K562 (cell line): ENCODE measurements around the gene KPTN. TPM values are rescaled to one million over a fixed set of nuclear protein-coding genes. Genes with fewer than 3 reads are reported as not detected.

Source experiments
- ADNP ChIP-seq: fragments of 200-800 bp; sonication (Bioruptor generic); IDR thresholded peaks from 2 replicates; pipeline ENCODE4 v1.6.1; 2016; ENCODE audit warnings: missing genetic modification characterization, missing compliant biosample characterization
- ATF1 ChIP-seq, 2 experiments: fragments of 450-650 bp in 1 of 2; IDR thresholded peaks; 2 replicates each; pipeline ENCODE4 v1.6.1; 2016; ENCODE audit warnings: missing compliant biosample characterization in 1 of 2, missing genetic modification characterization in 1 of 2
- BMI1 ChIP-seq: fragments of 150-350 bp; IDR thresholded peaks from 2 replicates; pipeline ENCODE4 v1.6.1; 2014; ENCODE audit warnings: low read length
- CCAR2 ChIP-seq: fragments of 200-400 bp; formaldehyde crosslinking; IDR thresholded peaks from 2 replicates; pipeline ENCODE4 v1.6.1; 2017; ENCODE audit warnings: mild to moderate bottlenecking, low read depth, low read length
- EZH2 ChIP-seq: IDR thresholded peaks from 2 replicates; pipeline ENCODE4 v1.6.1; 2012; ENCODE audit warnings: low read depth, mild to moderate bottlenecking, inconsistent platforms, low read length, borderline replicate concordance
- NRF1 ChIP-seq, 2 experiments: fragments of 450-650 bp; IDR thresholded peaks in 1 of 2; conservative IDR thresholded peaks in 1 of 2; 2 replicates each; pipeline ENCODE4 v1.6.1; 2014; ENCODE audit warnings: mild to moderate bottlenecking in 2 of 2
- RBBP5 ChIP-seq: fragments of 200-600 bp; sonication (generic); IDR thresholded peaks from 2 replicates; pipeline ENCODE4 v1.6.1; 2012; ENCODE audit warnings: borderline replicate concordance, mild to moderate bottlenecking, low read length, control low read depth, inconsistent platforms; ENCODE audit not compliant: insufficient read depth, poor library complexity, severe bottlenecking
- RFX7 ChIP-seq: fragments of 250-450 bp; sonication (Bioruptor Pico); IDR thresholded peaks from 2 replicates; pipeline ENCODE4 v1.5.1; 2021; ENCODE audit warnings: mild to moderate bottlenecking
- SAP30 ChIP-seq: fragments of 200-600 bp; sonication (generic); IDR thresholded peaks from 2 replicates; pipeline ENCODE4 v1.6.1; 2012; ENCODE audit warnings: borderline replicate concordance, low read depth, mild to moderate bottlenecking, moderate library complexity, low read length, control low read depth, inconsistent platforms; ENCODE audit not compliant: insufficient read depth, poor library complexity, severe bottlenecking
- TAF7 ChIP-seq: fragments of 450-650 bp; IDR thresholded peaks from 2 replicates; pipeline ENCODE4 v1.6.1; 2016; ENCODE audit warnings: missing genetic modification characterization, missing compliant biosample characterization
- TCF3 ChIP-seq: sonication (generic); formaldehyde crosslinking; IDR thresholded peaks from 2 replicates; pipeline ENCODE4 v1.4.0; 2020; ENCODE audit warnings: mild to moderate bottlenecking, missing genetic modification reagents
- YBX1 ChIP-seq: fragments of 450-650 bp; IDR thresholded peaks from 2 replicates; pipeline ENCODE4 v1.7.1; 2016; ENCODE audit warnings: mild to moderate bottlenecking
- polyA plus RNA-seq, 8 experiments: library from polyadenylated mRNA; depleted of rRNA in 4 of 8; stranded (reverse) in 5 of 8; unstranded in 3 of 8; fragments of >200 nt; fragmentation: Nextera tagmentation in 2 of 8; fragmentation: Illumina TruSeq in 1 of 8; extraction: Ambion mirVana in 2 of 8; extraction: Trizol in 1 of 8; gene quantifications; 2 replicates each; pipeline versions ENCODE4 v1.2.1 to v1.2.3, GENCODE V29; 2011 to 2014; ENCODE audit warnings: inconsistent platforms in 1 of 8, missing spikeins in 1 of 8
- total RNA-seq, 7 experiments: library from RNA; depleted of rRNA in 6 of 7; stranded (reverse); fragments of >200 nt in 6 of 7; fragmentation: Illumina TruSeq in 2 of 7; extraction: Trizol in 2 of 7; gene quantifications; 2 replicates each; pipeline versions ENCODE4 v1.2.1 to v1.2.3, GENCODE V29; 2011 to 2021; ENCODE audit warnings: low replicate concordance in 1 of 7
- TF ChIP-seq, protein P1 (sequence below): sonication (generic); formaldehyde crosslinking; IDR thresholded peaks from 2 replicates; pipeline ENCODE4 v1.8.0; 2023; ENCODE audit warnings: missing genetic modification reagents, mild to moderate bottlenecking, borderline replicate concordance
- TF ChIP-seq, protein P2 (sequence below): fragments of 450-650 bp; IDR thresholded peaks from 2 replicates; pipeline ENCODE4 v1.6.1; 2016; ENCODE audit warnings: borderline replicate concordance
- TF ChIP-seq, protein P3 (sequence below): fragments of 450-650 bp; formaldehyde crosslinking; IDR thresholded peaks from 2 replicates; pipeline ENCODE4 v1.4.0; 2022; ENCODE audit warnings: missing genetic modification characterization

Gene KPTN
- total and polyA plus RNA-seq, 9 of the 15 experiments (the other 6 are each of a cell fraction or from before 2014, with no cell fraction given), result 0.56 to 18.2 (median 8.5) TPM

DNA sequence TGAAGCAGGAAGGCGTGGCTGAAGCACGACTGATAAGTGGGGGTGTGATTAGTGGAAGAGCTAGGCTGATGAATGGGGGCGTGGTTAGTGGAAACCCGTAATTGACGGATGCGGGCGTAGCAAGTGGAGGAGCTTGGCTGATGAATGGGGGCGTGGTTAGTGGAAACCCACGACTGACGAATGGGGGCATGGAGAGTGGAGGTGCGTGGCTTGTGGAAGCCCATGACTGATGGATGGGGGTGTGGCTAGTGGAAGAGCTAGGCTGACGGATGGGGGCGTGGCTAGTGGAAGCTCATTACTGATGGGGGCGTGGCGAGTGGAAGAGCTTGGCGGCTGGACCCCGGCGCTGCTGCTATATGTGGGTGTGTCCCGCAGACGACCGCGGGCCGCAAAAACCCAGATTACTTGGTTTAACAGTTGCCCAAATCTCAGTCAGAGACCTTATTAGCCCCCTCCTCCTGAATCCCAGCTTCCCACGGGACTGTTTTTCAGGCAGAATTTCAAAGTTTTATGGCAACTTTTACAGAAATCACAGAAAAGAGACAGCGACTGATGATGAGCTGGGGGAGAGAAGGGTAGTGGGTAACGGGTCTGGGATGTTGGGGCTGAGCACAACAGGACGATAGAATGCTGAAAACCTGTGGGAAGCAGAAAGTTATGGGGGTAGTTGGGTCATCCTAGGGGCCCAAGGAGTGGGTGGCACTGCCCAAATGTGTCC, 55.7 kb downstream of the KPTN start (continued):
- TF ChIP-seq, protein P1, sequence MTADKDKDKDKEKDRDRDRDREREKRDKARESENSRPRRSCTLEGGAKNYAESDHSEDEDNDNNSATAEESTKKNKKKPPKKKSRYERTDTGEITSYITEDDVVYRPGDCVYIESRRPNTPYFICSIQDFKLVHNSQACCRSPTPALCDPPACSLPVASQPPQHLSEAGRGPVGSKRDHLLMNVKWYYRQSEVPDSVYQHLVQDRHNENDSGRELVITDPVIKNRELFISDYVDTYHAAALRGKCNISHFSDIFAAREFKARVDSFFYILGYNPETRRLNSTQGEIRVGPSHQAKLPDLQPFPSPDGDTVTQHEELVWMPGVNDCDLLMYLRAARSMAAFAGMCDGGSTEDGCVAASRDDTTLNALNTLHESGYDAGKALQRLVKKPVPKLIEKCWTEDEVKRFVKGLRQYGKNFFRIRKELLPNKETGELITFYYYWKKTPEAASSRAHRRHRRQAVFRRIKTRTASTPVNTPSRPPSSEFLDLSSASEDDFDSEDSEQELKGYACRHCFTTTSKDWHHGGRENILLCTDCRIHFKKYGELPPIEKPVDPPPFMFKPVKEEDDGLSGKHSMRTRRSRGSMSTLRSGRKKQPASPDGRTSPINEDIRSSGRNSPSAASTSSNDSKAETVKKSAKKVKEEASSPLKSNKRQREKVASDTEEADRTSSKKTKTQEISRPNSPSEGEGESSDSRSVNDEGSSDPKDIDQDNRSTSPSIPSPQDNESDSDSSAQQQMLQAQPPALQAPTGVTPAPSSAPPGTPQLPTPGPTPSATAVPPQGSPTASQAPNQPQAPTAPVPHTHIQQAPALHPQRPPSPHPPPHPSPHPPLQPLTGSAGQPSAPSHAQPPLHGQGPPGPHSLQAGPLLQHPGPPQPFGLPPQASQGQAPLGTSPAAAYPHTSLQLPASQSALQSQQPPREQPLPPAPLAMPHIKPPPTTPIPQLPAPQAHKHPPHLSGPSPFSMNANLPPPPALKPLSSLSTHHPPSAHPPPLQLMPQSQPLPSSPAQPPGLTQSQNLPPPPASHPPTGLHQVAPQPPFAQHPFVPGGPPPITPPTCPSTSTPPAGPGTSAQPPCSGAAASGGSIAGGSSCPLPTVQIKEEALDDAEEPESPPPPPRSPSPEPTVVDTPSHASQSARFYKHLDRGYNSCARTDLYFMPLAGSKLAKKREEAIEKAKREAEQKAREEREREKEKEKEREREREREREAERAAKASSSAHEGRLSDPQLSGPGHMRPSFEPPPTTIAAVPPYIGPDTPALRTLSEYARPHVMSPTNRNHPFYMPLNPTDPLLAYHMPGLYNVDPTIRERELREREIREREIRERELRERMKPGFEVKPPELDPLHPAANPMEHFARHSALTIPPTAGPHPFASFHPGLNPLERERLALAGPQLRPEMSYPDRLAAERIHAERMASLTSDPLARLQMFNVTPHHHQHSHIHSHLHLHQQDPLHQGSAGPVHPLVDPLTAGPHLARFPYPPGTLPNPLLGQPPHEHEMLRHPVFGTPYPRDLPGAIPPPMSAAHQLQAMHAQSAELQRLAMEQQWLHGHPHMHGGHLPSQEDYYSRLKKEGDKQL, result no peak
- TF ChIP-seq, protein P2, sequence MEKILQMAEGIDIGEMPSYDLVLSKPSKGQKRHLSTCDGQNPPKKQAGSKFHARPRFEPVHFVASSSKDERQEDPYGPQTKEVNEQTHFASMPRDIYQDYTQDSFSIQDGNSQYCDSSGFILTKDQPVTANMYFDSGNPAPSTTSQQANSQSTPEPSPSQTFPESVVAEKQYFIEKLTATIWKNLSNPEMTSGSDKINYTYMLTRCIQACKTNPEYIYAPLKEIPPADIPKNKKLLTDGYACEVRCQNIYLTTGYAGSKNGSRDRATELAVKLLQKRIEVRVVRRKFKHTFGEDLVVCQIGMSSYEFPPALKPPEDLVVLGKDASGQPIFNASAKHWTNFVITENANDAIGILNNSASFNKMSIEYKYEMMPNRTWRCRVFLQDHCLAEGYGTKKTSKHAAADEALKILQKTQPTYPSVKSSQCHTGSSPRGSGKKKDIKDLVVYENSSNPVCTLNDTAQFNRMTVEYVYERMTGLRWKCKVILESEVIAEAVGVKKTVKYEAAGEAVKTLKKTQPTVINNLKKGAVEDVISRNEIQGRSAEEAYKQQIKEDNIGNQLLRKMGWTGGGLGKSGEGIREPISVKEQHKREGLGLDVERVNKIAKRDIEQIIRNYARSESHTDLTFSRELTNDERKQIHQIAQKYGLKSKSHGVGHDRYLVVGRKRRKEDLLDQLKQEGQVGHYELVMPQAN, result peak; percentile 35; the same call in 1 of the 2 replicates
- no peak for TF ChIP-seq ATF1 (CRISPR knock-in tag; IDR thresholded peaks at IDR 0.05)
- peak; percentile 85 for TF ChIP-seq ATF1 (tag; IDR thresholded peaks at IDR 0.05)
- TF ChIP-seq ADNP (tag), result no peak
- peak; percentile 72 to 75 for TF ChIP-seq NRF1 (conservative IDR thresholded peaks at IDR 0.05 in 1 of 2, IDR thresholded peaks at IDR 0.05 in 1 of 2)
- TF ChIP-seq BMI1, result no peak
- peak; percentile 7 for TF ChIP-seq SAP30
- no peak for TF ChIP-seq RBBP5
- TF ChIP-seq CCAR2, result no peak
- no peak for TF ChIP-seq RFX7
- TF ChIP-seq, protein P3, sequence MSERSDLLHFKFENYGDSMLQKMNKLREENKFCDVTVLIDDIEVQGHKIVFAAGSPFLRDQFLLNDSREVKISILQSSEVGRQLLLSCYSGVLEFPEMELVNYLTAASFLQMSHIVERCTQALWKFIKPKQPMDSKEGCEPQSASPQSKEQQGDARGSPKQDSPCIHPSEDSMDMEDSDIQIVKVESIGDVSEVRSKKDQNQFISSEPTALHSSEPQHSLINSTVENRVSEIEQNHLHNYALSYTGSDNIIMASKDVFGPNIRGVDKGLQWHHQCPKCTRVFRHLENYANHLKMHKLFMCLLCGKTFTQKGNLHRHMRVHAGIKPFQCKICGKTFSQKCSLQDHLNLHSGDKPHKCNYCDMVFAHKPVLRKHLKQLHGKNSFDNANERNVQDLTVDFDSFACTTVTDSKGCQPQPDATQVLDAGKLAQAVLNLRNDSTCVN (CRISPR knock-in tag), result no peak
- TF ChIP-seq EZH2, result no peak
- TF ChIP-seq YBX1, result no peak
- no peak for TF ChIP-seq TCF3 (CRISPR knock-in tag)
- TF ChIP-seq TAF7 (tag), result no peak
